ENCODE data around the gene ATP6V1A.
A peak's percentile ranks its signal among the peaks of the same experiment; 100 is the strongest.
"Not testable (repeated sequence)": the region's sequence is repeated elsewhere in the genome, so short reads cannot be mapped to it uniquely, and the experiment has no call there.

Gene ATP6V1A

DNA sequence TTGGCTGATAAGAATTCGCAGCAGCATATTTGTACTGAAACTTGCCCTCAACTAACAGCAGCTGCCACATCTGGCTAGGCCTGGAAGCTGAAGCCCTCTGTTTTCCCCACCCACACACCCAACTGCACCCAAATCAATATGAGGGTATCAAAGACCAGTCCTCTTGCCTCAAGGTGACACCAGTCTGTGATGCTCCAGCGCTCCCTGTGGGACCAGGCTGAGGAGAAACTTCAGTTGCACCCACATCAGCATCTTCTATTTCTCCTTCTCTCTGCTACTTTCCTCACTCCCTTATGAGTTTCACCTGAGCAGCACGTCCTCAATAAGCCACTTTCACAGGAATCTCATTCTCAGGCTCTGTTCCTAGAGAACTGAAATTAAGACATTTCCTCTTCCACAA, 73.0 kb downstream of the ATP6V1A start:
- H3K9me3 Mint-ChIP-seq: no peaks in the 10 kb centered on the region
- no peak overlapping the region for H3K4me3 Mint-ChIP-seq
- no peaks in the 10 kb centered on the region for H3K36me3 Mint-ChIP-seq
- H3K4me1 Mint-ChIP-seq: peaks cover 9 to 10% of the 10 kb centered on the region in 2 donors
- DNase-seq (no peak), ATAC-seq (replicated peaks) (no peak)
- no peaks in the 10 kb centered on the region for H3K27me3 Mint-ChIP-seq
- no peak overlapping the region for H3K27ac Mint-ChIP-seq

DNA sequence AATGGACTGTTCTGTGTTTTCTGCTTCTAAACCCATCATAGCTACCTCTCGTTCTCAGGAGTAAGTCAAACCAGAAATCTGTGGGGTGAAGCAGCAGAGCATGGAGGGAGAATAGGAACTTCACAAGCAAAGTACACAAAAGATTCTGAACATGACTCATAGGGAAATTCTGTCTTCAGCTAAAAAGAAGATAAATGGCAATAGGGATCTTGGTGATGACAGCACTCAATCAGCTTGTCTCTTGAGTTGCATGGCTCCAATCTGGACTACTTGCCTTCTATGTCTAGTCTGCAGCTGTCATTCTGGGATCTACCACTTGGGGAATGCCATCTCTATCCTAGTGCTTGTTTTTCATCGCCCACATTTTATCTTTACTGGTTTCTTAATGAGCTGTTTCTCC, 78.3 kb downstream of the ATP6V1A start:
- peak overlapping the region; percentile 2 for H3K27ac Mint-ChIP-seq
- H3K36me3 Mint-ChIP-seq: no peaks in the 10 kb centered on the region
- H3K27me3 Mint-ChIP-seq: no peaks in the 10 kb centered on the region
- peak; percentile 40 for DNase-seq
- H3K4me3 Mint-ChIP-seq: peak overlapping the region; percentile 3 to 23
- no peaks in the 10 kb centered on the region for H3K9me3 Mint-ChIP-seq
- H3K4me1 Mint-ChIP-seq: peaks cover 28 to 44% of the 10 kb centered on the region in 2 donors
- ATAC-seq (replicated peaks): peak; percentile 93 to 97

GRCh38 chr3:113828600-113828999, 81.8 kb downstream of the ATP6V1A start:
- DNase-seq: no peak
- ATAC-seq (replicated peaks): peak; percentile 50 to 70
- H3K9me3 Mint-ChIP-seq: peaks cover 0 to 4% of the 10 kb centered on the region in 2 donors
- peaks cover 36 to 66% of the 10 kb centered on the region in 2 donors for H3K4me1 Mint-ChIP-seq
- H3K27me3 Mint-ChIP-seq: no peaks in the 10 kb centered on the region
- no peak overlapping the region for H3K4me3 Mint-ChIP-seq
- peaks cover 0 to 2% of the 10 kb centered on the region in 2 donors for H3K36me3 Mint-ChIP-seq
- no peak overlapping the region for H3K27ac Mint-ChIP-seq

DNA sequence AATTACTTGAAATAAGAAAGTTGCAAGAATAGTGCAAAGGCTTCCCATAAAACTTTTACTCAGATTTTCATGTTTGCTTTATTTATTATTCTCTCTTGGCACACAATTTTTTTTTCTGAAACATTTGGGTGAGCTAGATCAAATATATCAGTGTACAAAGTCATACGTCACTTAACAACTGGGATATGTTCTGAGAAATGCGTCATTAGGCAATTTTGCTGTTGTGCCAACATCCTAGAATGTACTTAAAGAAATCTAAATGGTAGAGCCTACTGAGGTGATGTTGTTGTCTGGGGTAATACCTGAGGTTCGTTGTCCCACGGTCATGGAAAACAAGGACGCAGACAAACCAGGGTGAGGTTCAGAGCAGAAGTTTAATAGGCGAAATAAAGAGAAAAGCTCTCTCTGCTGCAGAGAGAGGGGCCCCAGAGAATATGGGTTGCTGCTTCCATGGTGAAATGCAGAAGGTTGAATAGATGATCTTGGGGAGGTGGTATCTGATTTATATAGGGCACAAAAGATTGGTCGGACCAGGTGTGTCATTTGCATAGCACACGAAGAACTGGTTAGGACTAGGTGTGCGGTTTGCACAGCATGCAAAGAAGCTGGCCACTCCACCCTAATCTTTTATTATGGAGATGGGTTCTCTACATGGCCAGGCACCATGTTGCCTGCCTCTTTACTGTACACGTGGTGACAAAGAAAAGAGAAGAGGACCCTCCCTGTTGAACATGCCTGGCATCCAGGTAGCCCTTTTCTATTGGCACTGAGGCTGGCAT, 82.9 kb downstream of the ATP6V1A start:
- H3K27me3 Mint-ChIP-seq: no peaks in the 10 kb centered on the region
- H3K36me3 Mint-ChIP-seq: peaks cover 0 to 2% of the 10 kb centered on the region in 2 donors
- DNase-seq: no peak
- ATAC-seq (replicated peaks): peak in 1 of 2 donors; percentile 15
- peaks cover 0 to 4% of the 10 kb centered on the region in 2 donors for H3K9me3 Mint-ChIP-seq
- H3K27ac Mint-ChIP-seq: no peak overlapping the region
- H3K4me3 Mint-ChIP-seq: no peak overlapping the region
- H3K4me1 Mint-ChIP-seq: peaks cover 31 to 61% of the 10 kb centered on the region in 2 donors

GRCh38 chr3:113831103-113831355, 84.2 kb downstream of the ATP6V1A start:
- no peak for DNase-seq
- Mint-ChIP-seq H3K4me1 (peaks cover 22 to 48% of the 10 kb centered on the region in 2 donors), H3K9me3 (peaks cover 0 to 4% of the 10 kb centered on the region in 2 donors), H3K36me3 (peaks cover 0 to 2% of the 10 kb centered on the region in 2 donors), H3K27ac (peak overlapping the region; percentile 47), H3K4me3 (no peak overlapping the region), H3K27me3 (no peaks in the 10 kb centered on the region)
- no peak for ATAC-seq (replicated peaks)

GRCh38 chr3:113832477-113833164, 85.8 kb downstream of the ATP6V1A start:
- DNase-seq: no peak
- Mint-ChIP-seq H3K36me3 (peaks cover 0 to 2% of the 10 kb centered on the region in 2 donors), H3K9me3 (peaks cover 0 to 4% of the 10 kb centered on the region in 2 donors), H3K27ac (no peak overlapping the region), H3K4me1 (peaks cover 22 to 43% of the 10 kb centered on the region in 2 donors), H3K4me3 (no peak overlapping the region), H3K27me3 (no peaks in the 10 kb centered on the region)
- peak; percentile 32 to 39 for ATAC-seq (replicated peaks)

GRCh38 chr3:113834983-113835382, 88.1 kb downstream of the ATP6V1A start:
- DNase-seq: no peak
- peaks cover 15 to 29% of the 10 kb centered on the region in 2 donors for H3K4me1 Mint-ChIP-seq
- H3K4me3 Mint-ChIP-seq: no peak overlapping the region
- no peaks in the 10 kb centered on the region for H3K27me3 Mint-ChIP-seq
- peaks cover 0 to 4% of the 10 kb centered on the region in 2 donors for H3K9me3 Mint-ChIP-seq
- no peak overlapping the region for H3K27ac Mint-ChIP-seq
- ATAC-seq (replicated peaks): no peak
- peaks cover 0 to 2% of the 10 kb centered on the region in 2 donors for H3K36me3 Mint-ChIP-seq

GRCh38 chr3:113838631-113839209, 91.9 kb downstream of the ATP6V1A start, which contains the start of gene GRAMD1C:
Gene GRAMD1C (plus strand): TSS chr3:113838788. CDS start chr3:113838910, 122 bp downstream.
- DNase-seq (peak; percentile 79), ATAC-seq (replicated peaks) (peak; percentile 99 to 100)
- Mint-ChIP-seq H3K4me1 (peaks cover 6 to 8% of the 10 kb centered on the region in 2 donors), H3K36me3 (no peaks in the 10 kb centered on the region), H3K27ac (peak within 1 kb of the TSS; percentile 73), H3K4me3 (peak within 1 kb of the TSS; percentile 81 to 85), H3K27me3 (no peaks in the 10 kb centered on the region), H3K9me3 (no peaks in the 10 kb centered on the region)

GRCh38 chr3:113839551-113839950, 92.7 kb downstream of the ATP6V1A start:
- Mint-ChIP-seq H3K27me3 (no peaks in the 10 kb centered on the region), H3K4me3 (peak overlapping the region; percentile 81 to 85), H3K9me3 (no peaks in the 10 kb centered on the region), H3K4me1 (peaks cover 6 to 8% of the 10 kb centered on the region in 2 donors), H3K36me3 (no peaks in the 10 kb centered on the region), H3K27ac (no peak overlapping the region)
- ATAC-seq (replicated peaks) (no peak), DNase-seq (no peak)

DNA sequence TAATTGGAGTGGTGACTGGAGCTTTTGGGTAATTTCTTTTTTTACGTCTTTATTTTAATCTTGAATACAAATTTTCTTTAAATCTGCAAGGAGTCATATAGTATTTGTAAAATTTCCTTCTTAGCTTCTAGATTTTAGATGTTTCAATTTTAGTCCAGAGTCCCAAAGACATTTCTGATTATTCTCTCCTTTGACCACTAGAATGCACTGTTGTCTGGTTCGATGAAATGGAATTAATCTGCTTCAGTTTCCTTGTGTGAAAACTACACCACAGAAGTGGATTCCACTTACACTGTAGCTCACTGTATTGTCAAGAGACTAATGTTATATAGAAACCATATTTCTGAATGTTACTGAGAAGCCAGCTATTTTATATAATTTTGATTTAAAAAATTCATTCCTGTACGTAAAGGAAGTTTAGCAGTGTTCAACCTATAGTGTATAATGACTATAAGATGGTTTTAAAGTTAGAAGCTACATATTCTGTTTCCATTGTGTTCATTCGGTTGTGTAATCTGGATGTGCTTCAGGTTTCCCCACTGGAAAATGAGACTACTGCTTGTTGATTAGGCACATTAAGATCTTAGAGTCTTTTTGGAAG, 97.9 kb downstream of the ATP6V1A start:
- Mint-ChIP-seq H3K9me3 (no peaks in the 10 kb centered on the region), H3K4me1 (no peaks in the 10 kb centered on the region), H3K27ac (no peak overlapping the region), H3K27me3 (no peaks in the 10 kb centered on the region), H3K4me3 (no peak overlapping the region), H3K36me3 (no peaks in the 10 kb centered on the region)
- ATAC-seq (replicated peaks) (peak in 1 of 2 donors; percentile 48), DNase-seq (no peak)

- no peak for ATAC-seq (replicated peaks)
- no peaks in the 10 kb centered on the region for H3K4me1 Mint-ChIP-seq
- H3K27me3 Mint-ChIP-seq: no peaks in the 10 kb centered on the region
- H3K36me3 Mint-ChIP-seq: no peaks in the 10 kb centered on the region
- H3K9me3 Mint-ChIP-seq: no peaks in the 10 kb centered on the region
- DNase-seq: no peak
- H3K4me3 Mint-ChIP-seq: no peak overlapping the region
- H3K27ac Mint-ChIP-seq: no peak overlapping the region
These were observed 100.4 kb downstream of the ATP6V1A start for GRCh38 chr3:113847247-113847646.

DNA sequence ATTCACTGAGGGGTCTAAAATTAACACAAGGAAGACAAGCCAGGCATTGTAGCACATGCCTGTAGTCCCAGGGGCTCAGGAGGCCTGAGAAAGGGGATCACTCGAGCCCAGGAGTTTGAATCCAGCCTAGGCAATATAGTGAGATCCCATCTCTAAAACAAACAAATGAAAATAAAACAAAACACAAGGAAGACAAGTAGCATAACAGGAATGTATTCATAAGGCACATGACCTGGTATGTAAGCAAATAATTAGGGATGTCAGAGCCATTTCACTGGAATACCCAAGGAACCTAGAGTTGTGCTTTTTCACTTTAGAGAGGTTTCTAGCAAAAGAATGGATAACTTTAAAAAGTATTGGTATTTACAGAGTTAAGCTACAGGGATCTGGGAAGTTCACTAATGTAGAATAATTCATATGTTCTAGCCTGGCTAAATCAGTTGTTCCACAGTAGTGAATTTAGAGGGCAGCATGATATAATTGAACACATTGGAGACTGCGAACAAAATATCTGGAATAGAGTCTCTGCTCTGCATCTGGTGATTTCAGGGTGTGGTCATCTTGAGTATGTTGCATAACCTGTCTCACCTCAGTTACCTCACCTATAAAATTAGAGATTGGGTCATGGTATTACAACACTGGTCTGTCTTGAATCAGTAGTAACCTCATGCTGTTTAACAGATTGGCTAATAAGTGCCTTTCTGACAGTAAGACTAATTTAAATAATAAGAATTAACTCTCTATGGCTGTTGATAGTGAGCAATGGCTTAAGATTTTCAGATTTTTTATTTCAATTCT, 101.0 kb downstream of the ATP6V1A start:
- Mint-ChIP-seq H3K27me3 (no peaks in the 10 kb centered on the region), H3K9me3 (no peaks in the 10 kb centered on the region), H3K4me3 (no peak overlapping the region), H3K4me1 (no peaks in the 10 kb centered on the region), H3K27ac (no peak overlapping the region), H3K36me3 (no peaks in the 10 kb centered on the region)
- DNase-seq: no peak
- ATAC-seq (replicated peaks): no peak

DNA sequence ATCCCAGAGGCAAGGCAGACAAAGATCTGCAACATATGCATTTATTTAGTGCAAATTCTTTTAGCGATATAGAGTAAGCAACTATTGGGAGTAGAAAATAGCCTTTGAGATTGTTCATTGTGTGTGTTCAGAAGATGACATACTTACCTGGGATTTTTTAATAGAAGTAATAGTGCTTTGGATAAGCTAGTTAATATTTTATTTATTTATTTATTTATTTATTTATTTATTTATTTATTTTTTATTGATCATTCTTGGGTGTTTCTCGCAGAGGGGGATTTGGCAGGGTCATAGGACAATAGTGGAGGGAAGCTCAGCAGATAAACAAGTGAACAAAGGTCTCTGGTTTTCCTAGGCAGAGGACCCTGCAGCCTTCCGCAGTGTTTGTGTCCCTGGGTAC, 102.2 kb downstream of the ATP6V1A start:
- not testable (repeated sequence) for H3K27ac Mint-ChIP-seq; H3K4me1 Mint-ChIP-seq; H3K36me3 Mint-ChIP-seq; DNase-seq; H3K27me3 Mint-ChIP-seq; H3K9me3 Mint-ChIP-seq; H3K4me3 Mint-ChIP-seq; ATAC-seq (replicated peaks)

DNA sequence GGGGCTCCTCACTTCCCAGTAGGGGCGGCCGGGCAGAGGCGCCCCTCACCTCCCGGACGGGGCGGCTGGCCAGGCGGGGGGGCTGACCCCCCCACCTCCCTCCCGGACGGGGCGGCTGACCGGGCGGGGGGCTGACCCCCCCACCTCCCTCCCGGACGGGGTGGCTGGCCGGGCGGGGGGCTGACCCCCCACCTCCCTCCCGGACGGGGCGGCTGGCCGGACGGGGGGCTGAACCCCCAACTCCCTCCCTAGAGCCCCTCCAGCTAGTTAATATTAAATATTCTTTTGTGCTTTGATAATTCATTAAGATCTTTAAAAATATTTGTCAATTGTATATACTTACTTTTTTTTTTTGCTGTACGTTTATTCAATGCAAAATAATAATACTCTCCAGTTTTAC, 103.0 kb downstream of the ATP6V1A start:
- H3K9me3 Mint-ChIP-seq; DNase-seq; H3K4me1 Mint-ChIP-seq; H3K27ac Mint-ChIP-seq; H3K27me3 Mint-ChIP-seq; H3K36me3 Mint-ChIP-seq; ATAC-seq (replicated peaks); H3K4me3 Mint-ChIP-seq: not testable (repeated sequence)

Data from stimulated activated naive B cell treated with anti-CD40 and anti-IgM and Interleukin-4, amounts not matched to agents 10 μg/mL and 1 μg/mL and 100 μg/mL, for 72 hours (primary cell).